Ovary (tissue), 3 donors: ENCODE measurements around the gene GDPGP1.

ENCODE experiments used
- EP300 ChIP-seq: sonication (generic); formaldehyde crosslinking; IDR thresholded peaks from one replicate; pipeline ENCODE4 v1.6.1; 2017; ENCODE audit warnings: antibody characterized with exemption
- POLR2A ChIP-seq: fragments of 450-650 bp; IDR thresholded peaks from one replicate; pipeline ENCODE4 v1.6.1; 2017; ENCODE audit warnings: antibody characterized with exemption, mild to moderate bottlenecking, moderate library complexity
- TF ChIP-seq, protein P1 (sequence below), 3 donors: fragments of 450-650 bp in 2 of 3; fragments of 200-600 bp in 1 of 3; IDR thresholded peaks; one replicate each; pipeline versions ENCODE4 v1.5.1 to v1.8.0; 2016 to 2022; ENCODE audit warnings: antibody characterized with exemption in 3 of 3, mild to moderate bottlenecking in 1 of 3
- donor health status: DM: no; HTN: no; CAD: no.

DNA sequence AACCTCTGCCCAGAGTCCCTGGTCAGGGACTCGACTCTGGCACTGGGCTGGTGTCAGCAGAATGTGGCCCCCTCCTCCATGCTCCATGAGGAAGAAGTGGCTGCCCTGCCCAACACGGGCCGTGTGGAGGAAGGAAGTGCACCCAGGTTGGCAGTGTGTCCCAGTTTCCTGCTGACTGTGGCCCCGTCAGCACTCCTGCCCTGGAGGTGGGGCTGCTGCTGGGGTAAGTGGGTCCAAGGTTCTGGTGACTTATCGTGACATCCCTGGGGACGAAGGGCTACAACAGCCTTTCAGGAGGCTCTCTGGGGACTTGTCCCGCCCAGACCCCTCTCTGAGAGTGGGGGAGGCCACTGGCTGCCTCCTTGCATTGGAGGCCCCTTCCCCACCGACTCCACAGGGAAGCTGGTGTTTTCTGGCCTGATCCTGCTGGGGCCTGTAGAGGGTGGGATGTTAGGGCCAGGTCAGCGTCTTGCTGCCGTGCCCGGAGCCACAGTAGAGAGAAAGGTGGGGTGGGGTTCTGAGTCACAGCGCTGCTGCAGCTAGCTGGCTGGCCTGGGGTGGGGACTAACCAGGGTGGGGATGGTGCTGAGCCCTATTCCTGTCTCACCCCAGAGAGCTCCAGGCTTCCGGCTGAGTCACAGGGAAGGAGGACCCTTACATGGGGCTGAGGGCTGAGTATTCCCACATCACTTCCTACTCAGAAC lies 22.4 kb upstream of the GDPGP1 start:
- TF ChIP-seq, protein P1, sequence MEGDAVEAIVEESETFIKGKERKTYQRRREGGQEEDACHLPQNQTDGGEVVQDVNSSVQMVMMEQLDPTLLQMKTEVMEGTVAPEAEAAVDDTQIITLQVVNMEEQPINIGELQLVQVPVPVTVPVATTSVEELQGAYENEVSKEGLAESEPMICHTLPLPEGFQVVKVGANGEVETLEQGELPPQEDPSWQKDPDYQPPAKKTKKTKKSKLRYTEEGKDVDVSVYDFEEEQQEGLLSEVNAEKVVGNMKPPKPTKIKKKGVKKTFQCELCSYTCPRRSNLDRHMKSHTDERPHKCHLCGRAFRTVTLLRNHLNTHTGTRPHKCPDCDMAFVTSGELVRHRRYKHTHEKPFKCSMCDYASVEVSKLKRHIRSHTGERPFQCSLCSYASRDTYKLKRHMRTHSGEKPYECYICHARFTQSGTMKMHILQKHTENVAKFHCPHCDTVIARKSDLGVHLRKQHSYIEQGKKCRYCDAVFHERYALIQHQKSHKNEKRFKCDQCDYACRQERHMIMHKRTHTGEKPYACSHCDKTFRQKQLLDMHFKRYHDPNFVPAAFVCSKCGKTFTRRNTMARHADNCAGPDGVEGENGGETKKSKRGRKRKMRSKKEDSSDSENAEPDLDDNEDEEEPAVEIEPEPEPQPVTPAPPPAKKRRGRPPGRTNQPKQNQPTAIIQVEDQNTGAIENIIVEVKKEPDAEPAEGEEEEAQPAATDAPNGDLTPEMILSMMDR (IDR thresholded peaks at IDR 0.05): no peak
- TF ChIP-seq EP300 (no peak), POLR2A (no peak)
